GM19193 (cell line): ENCODE measurements around the gene RXRB.

Experiments
- POLR2A ChIP-seq: IDR thresholded peaks from 4 replicates; pipeline ENCODE4 v1.6.1; 2011; ENCODE audit not compliant: insufficient read depth, insufficient read length; ENCODE audit errors: extremely low read depth

The RXRB gene

GRCh38 chr6:33174784-33175183, 25.7 kb downstream of the RXRB start:
- TF ChIP-seq POLR2A, result no peak

GRCh38 chr6:33173535-33174180, 26.8 kb downstream of the RXRB start:
- TF ChIP-seq POLR2A, result no peak

- TF ChIP-seq POLR2A, result no peak
Observed at GRCh38 chr6:33172688-33173534, 27.6 kb downstream of the RXRB start.

GRCh38 chr6:33171880-33172687, 28.4 kb downstream of the RXRB start:
- TF ChIP-seq POLR2A, result no peak

GRCh38 chr6:33171016-33171879, 29.2 kb downstream of the RXRB start:
- no peak for TF ChIP-seq POLR2A

- TF ChIP-seq POLR2A, result no peak
Observed at GRCh38 chr6:33170176-33171015, 30.1 kb downstream of the RXRB start.

- TF ChIP-seq POLR2A, result no peak
Observed at GRCh38 chr6:33169291-33170175, 30.9 kb downstream of the RXRB start.

- TF ChIP-seq POLR2A, result no peak
Observed at GRCh38 chr6:33168639-33169038, 31.8 kb downstream of the RXRB start.

GRCh38 chr6:33168284-33168601, 32.2 kb downstream of the RXRB start:
- no peak for TF ChIP-seq POLR2A

GRCh38 chr6:33167374-33168283, 32.8 kb downstream of the RXRB start:
- TF ChIP-seq POLR2A, result no peak

GRCh38 chr6:33166811-33167210, 33.7 kb downstream of the RXRB start:
- TF ChIP-seq POLR2A, result no peak

GRCh38 chr6:33166363-33166762, 34.1 kb downstream of the RXRB start:
- TF ChIP-seq POLR2A, result no peak
